Esophagus muscularis mucosa (tissue), 4 donors: Measurements from ENCODE around the gene LIX1. TPM values are rescaled to one million over a fixed set of nuclear protein-coding genes. Genes with fewer than 3 reads are reported as not detected.

ENCODE experiments used
- DNase-seq: peaks from one replicate; pipeline ENCODE4 v3.0.0-alpha.2; 2017; ENCODE audit errors: extremely low spot score
- H3K27ac ChIP-seq, 4 donors: fragments of 200-600 bp; sonication (generic); replicated peaks in 1 of 4; 1 replicate in 3 of 4; 2 replicates in 1 of 4; pipeline ENCODE4 v1.5.1; 2016 to 2019; ENCODE audit warnings: mild to moderate bottlenecking in 1 of 4
- H3K27me3 ChIP-seq, 4 donors: fragments of 200-600 bp; sonication (generic); one replicate each; pipeline versions ENCODE4 v1.5.1 to v1.6.0; 2016 to 2019
- H3K36me3 ChIP-seq, 4 donors: fragments of 200-600 bp; sonication (generic); one replicate each; pipeline ENCODE4 v1.5.1; 2016 to 2019
- H3K4me1 ChIP-seq, 4 donors: fragments of 200-600 bp; sonication (generic); one replicate each; pipeline ENCODE4 v1.5.1; 2016 to 2019
- H3K4me3 ChIP-seq, 4 donors: fragments of 200-600 bp; sonication (generic); 1 replicate in 2 of 4; 2 replicates in 2 of 4; pipeline ENCODE4 v1.5.1; 2016 to 2019; ENCODE audit warnings: mild to moderate bottlenecking in 4 of 4, moderate library complexity in 1 of 4
- H3K9me3 ChIP-seq, 4 donors: fragments of 200-600 bp; sonication (generic); 1 replicate in 3 of 4; 2 replicates in 1 of 4; pipeline ENCODE4 v1.5.1; 2016 to 2019
- EP300 ChIP-seq: sonication (generic); formaldehyde crosslinking; IDR thresholded peaks from one replicate; pipeline ENCODE4 v1.6.1; 2017; ENCODE audit warnings: antibody characterized with exemption
- POLR2A ChIP-seq: fragments of 450-650 bp; IDR thresholded peaks from one replicate; pipeline ENCODE4 v1.6.1; 2017; ENCODE audit warnings: antibody characterized with exemption, moderate library complexity, mild to moderate bottlenecking, low read depth
- POLR2AphosphoS5 ChIP-seq, 2 donors: sonication (generic); formaldehyde crosslinking; IDR thresholded peaks; one replicate each; pipeline ENCODE4 v1.6.1; 2017; ENCODE audit warnings: antibody characterized with exemption in 2 of 2
- WGBS: methylation state at CpG from one replicate; pipeline ENCODE4 v1.1.5; 2018; 5-methylcytosine and 5-hydroxymethylcytosine counted together
- intact Hi-C: fragments of 100-400 bp; cut with DNase I; formaldehyde crosslinking; loops from one replicate; pipeline ENCODE4 v1.15.1; 2023
- total RNA-seq, 4 donors: library from RNA; depleted of rRNA; stranded (reverse); fragments of >200 nt; gene quantifications; one replicate each; pipeline versions ENCODE4 v1.1.0 to v1.2.1, GENCODE V29; 2016
- TF ChIP-seq, protein P1 (sequence below), 3 experiments: fragments of 200-600 bp in 2 of 3; fragments of 450-650 bp in 1 of 3; sonication (generic) in 2 of 3; IDR thresholded peaks; one replicate each; pipeline ENCODE4 v1.5.1; 2017 to 2019; ENCODE audit warnings: antibody characterized with exemption in 3 of 3, mild to moderate bottlenecking in 2 of 3, moderate library complexity in 1 of 3

The LIX1 gene
- total RNA-seq, 4 donors from 2014 or later = 0.42 to 1.2 (median 0.67) TPM

GRCh38 chr5:97074859-97075489, 67.4 kb downstream of the LIX1 start:
- intact Hi-C loops = no loop called here
- WGBS = 67% methylated on average over 4 of the region's 4 CpGs
- TF ChIP-seq, protein P1, sequence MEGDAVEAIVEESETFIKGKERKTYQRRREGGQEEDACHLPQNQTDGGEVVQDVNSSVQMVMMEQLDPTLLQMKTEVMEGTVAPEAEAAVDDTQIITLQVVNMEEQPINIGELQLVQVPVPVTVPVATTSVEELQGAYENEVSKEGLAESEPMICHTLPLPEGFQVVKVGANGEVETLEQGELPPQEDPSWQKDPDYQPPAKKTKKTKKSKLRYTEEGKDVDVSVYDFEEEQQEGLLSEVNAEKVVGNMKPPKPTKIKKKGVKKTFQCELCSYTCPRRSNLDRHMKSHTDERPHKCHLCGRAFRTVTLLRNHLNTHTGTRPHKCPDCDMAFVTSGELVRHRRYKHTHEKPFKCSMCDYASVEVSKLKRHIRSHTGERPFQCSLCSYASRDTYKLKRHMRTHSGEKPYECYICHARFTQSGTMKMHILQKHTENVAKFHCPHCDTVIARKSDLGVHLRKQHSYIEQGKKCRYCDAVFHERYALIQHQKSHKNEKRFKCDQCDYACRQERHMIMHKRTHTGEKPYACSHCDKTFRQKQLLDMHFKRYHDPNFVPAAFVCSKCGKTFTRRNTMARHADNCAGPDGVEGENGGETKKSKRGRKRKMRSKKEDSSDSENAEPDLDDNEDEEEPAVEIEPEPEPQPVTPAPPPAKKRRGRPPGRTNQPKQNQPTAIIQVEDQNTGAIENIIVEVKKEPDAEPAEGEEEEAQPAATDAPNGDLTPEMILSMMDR (IDR thresholded peaks at IDR 0.05) = no peak
- TF ChIP-seq EP300 (no peak), POLR2A (no peak), POLR2AphosphoS5 (IDR thresholded peaks at IDR 0.05) (no peak)

DNA sequence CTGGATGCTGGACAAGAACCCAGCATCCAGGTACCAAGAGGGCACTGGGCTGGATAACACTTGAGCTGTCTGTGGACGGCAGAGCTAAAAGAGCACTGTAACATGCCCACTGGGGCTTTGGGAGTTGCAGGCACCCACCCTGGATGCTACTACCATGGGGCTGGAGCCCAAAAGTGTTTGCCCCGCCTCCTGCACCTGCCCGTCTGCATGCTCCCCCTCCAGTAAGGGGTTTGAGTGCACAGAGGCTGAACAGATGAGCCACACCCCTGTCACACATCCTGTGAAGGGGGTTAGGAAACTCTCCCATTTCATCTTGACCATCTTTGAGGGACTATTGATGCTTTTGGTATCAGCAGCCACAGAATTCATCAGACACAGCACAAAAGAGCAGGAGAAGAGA, 69.0 kb downstream of the LIX1 start:
- H3K27ac ChIP-seq = no peak overlapping the region
- no peaks in the 10 kb centered on the region for H3K27me3 ChIP-seq
- peaks cover 0 to 6% (median 4%) of the 10 kb centered on the region in 4 donors for H3K4me1 ChIP-seq
- H3K36me3 ChIP-seq = no peaks in the 10 kb centered on the region
- no peak overlapping the region for H3K4me3 ChIP-seq
- TF ChIP-seq EP300 = no peak
- no peak for TF ChIP-seq POLR2AphosphoS5 (IDR thresholded peaks at IDR 0.05)
- TF ChIP-seq, protein P1 (IDR thresholded peaks at IDR 0.05) = no peak
- TF ChIP-seq POLR2A = no peak
- DNase-seq = no peak
- H3K9me3 ChIP-seq = no peaks in the 10 kb centered on the region
- intact Hi-C loops = no loop called here
- 88% methylated on average over 3 of the region's 3 CpGs for WGBS

More at GRCh38 chr5:97074859-97075489, 67.4 kb downstream of the LIX1 start:
- Histone ChIP-seq H3K9me3 (no peaks in the 10 kb centered on the region), H3K27me3 (no peaks in the 10 kb centered on the region), H3K4me1 (peaks cover 0 to 6% (median 4%) of the 10 kb centered on the region in 4 donors), H3K4me3 (no peak overlapping the region), H3K27ac (no peak overlapping the region), H3K36me3 (no peaks in the 10 kb centered on the region)
- no peak for DNase-seq

GRCh38 chr5:97072696-97073095, 69.7 kb downstream of the LIX1 start:
- Histone ChIP-seq H3K36me3 (no peaks in the 10 kb centered on the region), H3K4me1 (peaks cover 0 to 6% (median 5%) of the 10 kb centered on the region in 4 donors), H3K9me3 (no peaks in the 10 kb centered on the region), H3K27ac (no peak overlapping the region), H3K27me3 (no peaks in the 10 kb centered on the region), H3K4me3 (no peak overlapping the region)
- DNase-seq = no peak
- 89% methylated on average over 2 of the region's 2 CpGs for WGBS
- intact Hi-C loops = no loop called here
- TF ChIP-seq EP300 (no peak), POLR2AphosphoS5 (IDR thresholded peaks at IDR 0.05) (no peak), POLR2A (no peak)
- TF ChIP-seq, protein P1 (IDR thresholded peaks at IDR 0.05) = no peak

GRCh38 chr5:97071993-97072392, 70.4 kb downstream of the LIX1 start:
- intact Hi-C loops = no loop called here
- TF ChIP-seq EP300 (no peak), POLR2AphosphoS5 (IDR thresholded peaks at IDR 0.05) (no peak), POLR2A (no peak)
- TF ChIP-seq, protein P1 (IDR thresholded peaks at IDR 0.05) = no peak
- 81% methylated on average over 4 of the region's 4 CpGs for WGBS

More at GRCh38 chr5:97071993-97072392, 70.4 kb downstream of the LIX1 start:
- Histone ChIP-seq H3K27me3 (no peaks in the 10 kb centered on the region), H3K27ac (no peak overlapping the region), H3K36me3 (no peaks in the 10 kb centered on the region), H3K9me3 (no peaks in the 10 kb centered on the region), H3K4me3 (no peak overlapping the region), H3K4me1 (peaks cover 0 to 9% (median 6%) of the 10 kb centered on the region in 4 donors)
- no peak for DNase-seq
